Muscle of back (tissue), 11 donors: ENCODE results near the gene DISP2. TPM values are rescaled to one million over a fixed set of nuclear protein-coding genes. Genes with fewer than 3 reads are reported as not detected.
A peak's percentile ranks its signal among the peaks of the same experiment; 100 is the strongest.

Source experiments
- DNase-seq, 3 donors: peaks; one replicate each; pipeline versions ENCODE4 v3.0.0 to v3.0.0-alpha.2; 2013
- polyA plus RNA-seq, 10 donors: library from polyadenylated mRNA; unstranded; fragments of 120-200 nt; gene quantifications; one replicate each; pipeline ENCODE4 v1.2.1, GENCODE V29; 2013; ENCODE audit not compliant: insufficient read length in 10 of 10

The DISP2 gene
- polyA plus RNA-seq, 10 donors = 0.25 to 3.9 (median 1.5) TPM

DNA sequence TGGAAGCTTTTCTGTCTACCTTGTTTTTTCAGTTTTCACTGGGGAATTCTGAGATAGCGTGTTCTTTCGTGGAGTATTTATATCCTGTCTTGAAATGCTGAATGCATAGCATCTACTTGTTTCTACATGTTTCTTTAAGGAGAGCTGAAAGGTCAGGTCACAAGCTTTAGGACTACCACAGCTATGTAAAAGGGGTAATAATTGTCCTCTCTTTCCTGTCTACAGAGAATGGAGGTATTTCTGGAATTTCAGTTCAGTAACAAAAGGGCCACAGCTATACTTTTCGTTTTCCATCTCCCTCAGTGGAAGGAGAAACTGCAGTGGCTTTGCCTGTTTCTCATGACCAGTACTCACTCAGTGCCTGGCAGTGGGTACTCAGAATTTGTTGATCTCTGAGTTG lies 29.8 kb upstream of the DISP2 start:
- no peak for DNase-seq

DNA sequence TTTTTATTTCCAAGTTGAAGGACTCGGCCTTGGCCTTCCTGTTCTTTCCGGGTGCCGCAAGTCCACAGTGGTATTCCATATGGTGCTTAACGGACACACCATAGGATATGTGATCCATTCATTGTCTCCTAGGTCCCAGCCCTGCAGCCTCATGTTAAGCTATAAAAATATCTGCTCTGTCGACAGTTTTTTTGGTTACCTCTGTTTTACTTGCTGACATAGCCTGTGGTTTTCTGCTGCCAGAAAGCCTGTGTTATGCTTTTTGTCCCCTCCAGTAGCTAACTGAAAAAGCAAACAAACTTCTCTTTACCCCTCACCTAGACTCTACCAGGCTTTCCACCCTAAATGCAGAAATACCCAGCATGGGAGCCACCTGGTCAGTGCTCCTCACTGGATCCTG lies 29.3 kb upstream of the DISP2 start:
- no peak for DNase-seq

DNA sequence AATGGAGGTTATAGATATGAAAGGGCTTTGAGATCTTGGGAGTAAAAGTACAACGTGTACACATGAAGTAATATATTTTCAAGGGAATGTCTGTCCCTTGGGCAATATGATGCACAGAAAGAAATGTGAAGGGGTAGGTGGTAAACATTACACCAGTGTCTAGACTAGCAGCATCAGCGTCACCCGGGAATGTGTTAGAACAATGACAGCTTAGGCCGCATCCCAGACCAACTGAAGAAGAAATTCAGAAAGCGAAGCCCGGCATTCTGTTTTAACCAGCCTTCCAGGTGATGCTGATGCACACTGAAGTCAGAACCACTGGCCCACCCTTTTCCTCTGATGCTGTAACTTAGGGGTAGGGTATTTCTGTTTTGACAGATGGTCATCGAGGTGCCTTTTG lies 28.2 kb upstream of the DISP2 start:
- DNase-seq = no peak

DNA sequence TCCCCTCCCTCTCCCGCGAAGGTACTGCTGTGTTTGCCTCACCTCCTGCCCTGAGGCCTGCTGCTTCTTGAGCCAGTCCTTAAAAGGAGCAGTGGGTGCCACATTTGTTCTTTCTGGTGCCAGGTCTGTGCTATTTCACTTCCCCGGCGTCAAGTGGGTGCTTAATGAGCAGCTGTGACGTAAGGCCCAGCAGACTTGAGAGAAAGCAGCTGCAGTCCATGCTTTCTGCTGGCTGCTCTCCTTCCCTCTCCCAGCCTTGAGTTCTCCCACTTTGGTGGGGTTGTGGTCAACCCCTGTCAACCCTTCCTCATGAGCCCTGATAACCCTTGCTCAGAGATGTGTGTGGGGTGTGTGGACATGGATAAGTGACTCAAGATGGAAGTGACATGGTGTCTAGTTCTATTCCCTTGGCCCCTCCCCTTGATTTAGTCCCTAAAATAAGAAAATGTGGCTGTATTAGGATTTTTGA lies 27.6 kb upstream of the DISP2 start:
- DNase-seq = no peak

GRCh38 chr15:40331026-40331425 lies 27.0 kb upstream of the DISP2 start:
- no peak for DNase-seq

DNA sequence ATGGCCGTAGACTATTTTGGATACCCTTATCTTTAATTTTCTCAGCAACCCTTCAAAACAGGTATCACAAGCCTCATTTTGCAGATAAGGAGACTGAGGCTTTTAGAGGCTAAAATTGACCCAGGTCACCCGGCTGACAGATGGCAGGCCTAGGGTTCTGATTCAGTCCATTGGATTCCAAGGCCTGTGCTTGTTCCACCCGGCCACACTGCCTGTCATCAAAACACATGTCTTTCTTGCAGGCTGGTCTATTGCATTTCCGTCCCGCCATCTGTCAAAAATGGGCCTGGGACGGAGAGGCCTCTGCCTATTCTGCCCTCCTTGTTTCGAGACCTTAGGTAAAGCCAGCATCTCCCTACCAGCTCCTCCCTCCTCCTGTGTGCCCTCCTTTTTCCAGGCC lies 26.4 kb upstream of the DISP2 start:
- DNase-seq = no peak

- no peak for DNase-seq
These were observed 25.8 kb upstream of the DISP2 start for GRCh38 chr15:40332113-40332781.

- DNase-seq = peak; percentile 59 to 89 (median 71)
These were observed 24.0 kb upstream of the DISP2 start for GRCh38 chr15:40333922-40334492.

- DNase-seq = no peak
These were observed 23.5 kb upstream of the DISP2 start for GRCh38 chr15:40334541-40334940.

- DNase-seq = no peak
These were observed 22.9 kb upstream of the DISP2 start for GRCh38 chr15:40334941-40335795.

DNA sequence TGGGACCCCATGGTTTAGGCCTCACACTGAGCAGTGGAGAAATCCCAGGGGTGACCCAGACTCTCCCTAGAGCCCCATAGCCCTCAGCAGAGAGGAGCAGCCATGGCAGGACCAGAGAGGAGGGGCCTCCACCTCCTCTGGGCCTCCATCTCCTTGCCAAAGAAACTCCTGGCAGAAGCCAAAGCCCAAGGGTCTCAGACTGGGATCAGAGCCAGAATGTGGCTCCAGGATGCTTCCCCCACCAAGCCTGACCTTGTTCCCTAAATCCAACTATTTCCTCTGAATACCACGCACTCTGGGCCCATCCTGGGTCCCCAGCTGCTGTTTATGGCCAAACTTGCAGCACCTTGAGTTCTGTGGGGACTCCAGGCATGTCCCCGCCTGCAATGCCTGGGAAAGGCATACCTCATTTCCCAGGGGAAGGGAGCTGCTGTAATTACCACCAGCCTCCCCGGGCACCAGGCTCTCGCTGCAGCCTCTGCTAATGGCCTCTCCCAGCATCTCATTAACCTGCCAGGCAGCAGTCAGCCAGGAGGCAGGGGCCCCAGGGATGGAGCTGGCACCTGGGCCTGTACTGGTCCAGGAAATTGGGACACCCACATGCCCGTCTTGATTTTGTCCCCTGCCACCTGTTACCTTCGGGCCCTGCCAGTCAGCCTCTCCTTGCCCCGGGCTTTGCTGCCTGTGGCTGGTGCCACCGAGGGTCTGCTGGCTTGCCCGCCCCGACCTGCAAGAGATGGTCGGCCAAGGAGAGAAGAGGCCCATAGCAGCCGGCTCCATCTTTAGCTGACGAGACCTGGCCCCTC lies 21.9 kb upstream of the DISP2 start:
- no peak for DNase-seq

GRCh38 chr15:40336744-40337122 lies 21.3 kb upstream of the DISP2 start:
- no peak for DNase-seq

DNA sequence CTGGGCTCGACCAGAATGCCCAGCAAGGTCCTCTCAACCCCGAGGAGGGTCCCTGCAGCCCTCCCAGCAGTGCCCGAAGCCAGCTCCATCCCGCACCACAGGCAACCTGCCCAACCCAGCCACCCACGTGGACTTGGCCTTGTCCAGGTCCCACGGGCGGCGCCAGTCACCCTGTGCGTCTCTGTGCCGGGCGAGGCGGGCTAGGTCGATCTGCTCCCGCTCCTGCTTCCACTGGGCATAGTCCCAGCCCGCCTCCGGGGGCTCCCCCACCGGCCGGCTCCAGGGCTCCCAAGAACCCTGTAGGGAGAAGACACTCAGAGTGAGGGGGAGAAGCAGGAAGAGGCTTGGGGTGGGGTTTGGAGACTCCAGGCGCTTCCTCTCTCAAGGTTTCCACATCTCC lies 20.4 kb upstream of the DISP2 start:
- DNase-seq = peak in 1 of 3 donors; percentile 44

GRCh38 chr15:40338041-40338657 lies 19.9 kb upstream of the DISP2 start:
- DNase-seq = peak in 1 of 3 donors; percentile 70

GRCh38 chr15:40338921-40339620 lies 18.9 kb upstream of the DISP2 start:
- DNase-seq = peak in 1 of 3 donors; percentile 73

- no peak for DNase-seq
These were observed 18.4 kb upstream of the DISP2 start for GRCh38 chr15:40339621-40339945.

GRCh38 chr15:40340038-40340739 lies 17.8 kb upstream of the DISP2 start:
- DNase-seq = peak; percentile 63 to 81 (median 81)

- peak; percentile 70 to 84 (median 80) for DNase-seq
These were observed 17.1 kb upstream of the DISP2 start, which contains the start of gene CCDC9B for GRCh38 chr15:40340740-40341400. TSS of gene CCDC9B (minus strand) at chr15:40340939. CDS start at chr15:40340819, 120 bp downstream.
